Astrocyte (in vitro differentiated cells and primary cell): ENCODE data around the gene KCNJ4. TPM values are rescaled to one million over a fixed set of nuclear protein-coding genes. Genes with fewer than 3 reads are reported as not detected.

Experiments
- DNase-seq: peaks from one replicate; pipeline ENCODE4 v3.0.0-alpha.2; 2010; ENCODE audit warnings: low read depth
- FAIRE-seq: peaks from 2 replicates; lab custom pipeline; 2011; peaks lifted over from hg19 to GRCh38; lab: Jason Lieb, UNC
- H2AFZ ChIP-seq: 2 replicates; pipeline ENCODE4 v1.6.0; 2012; ENCODE audit warnings: low read depth, low read length, inconsistent platforms
- H3K27ac ChIP-seq: 2 replicates; pipeline ENCODE4 v1.5.1; 2011; ENCODE audit warnings: low read depth, low read length, inconsistent platforms
- H3K27me3 ChIP-seq: 2 replicates; pipeline ENCODE4 v1.6.0; 2011; ENCODE audit warnings: low read length, inconsistent platforms; ENCODE audit not compliant: insufficient read depth
- H3K36me3 ChIP-seq: 2 replicates; pipeline ENCODE4 v1.5.1; 2011; ENCODE audit warnings: low read length, inconsistent platforms; ENCODE audit not compliant: insufficient read depth
- H3K4me1 ChIP-seq: 2 replicates; pipeline ENCODE4 v1.5.1; 2011; ENCODE audit warnings: low read length, inconsistent platforms; ENCODE audit not compliant: insufficient read depth
- H3K4me2 ChIP-seq: 2 replicates; pipeline ENCODE4 v1.6.0; 2012; ENCODE audit warnings: low read length, inconsistent platforms
- H3K4me3 ChIP-seq: 2 replicates; pipeline ENCODE4 v1.5.1; 2011; ENCODE audit warnings: low read depth, mild to moderate bottlenecking, low read length, inconsistent platforms; ENCODE audit not compliant: insufficient read depth
- H3K79me2 ChIP-seq: 2 replicates; pipeline ENCODE4 v1.6.0; 2012; ENCODE audit warnings: mild to moderate bottlenecking, low read length, inconsistent platforms; ENCODE audit not compliant: insufficient read depth
- H3K9ac ChIP-seq: 2 replicates; pipeline ENCODE4 v1.6.0; 2012; ENCODE audit warnings: mild to moderate bottlenecking, low read length, inconsistent platforms
- H3K9me3 ChIP-seq: 2 replicates; pipeline ENCODE4 v1.5.1; 2012; ENCODE audit warnings: low read depth, mild to moderate bottlenecking, low read length, inconsistent platforms; ENCODE audit not compliant: insufficient read depth
- H4K20me1 ChIP-seq: 2 replicates; pipeline ENCODE4 v1.6.0; 2012; ENCODE audit warnings: low read length, inconsistent platforms; ENCODE audit not compliant: insufficient read depth
- H3K27ac Mint-ChIP-seq: one replicate; pipeline ENCODE4 v1.8.0; 2021; ENCODE audit warnings: mild to moderate bottlenecking, mixed read lengths; ENCODE audit not compliant: unreplicated experiment
- H3K27me3 Mint-ChIP-seq: one replicate; pipeline ENCODE4 v1.8.0; 2021; ENCODE audit warnings: low read depth, mixed read lengths; ENCODE audit not compliant: unreplicated experiment
- H3K36me3 Mint-ChIP-seq: one replicate; pipeline ENCODE4 v1.8.0; 2021; ENCODE audit warnings: low read depth, mixed read lengths; ENCODE audit not compliant: unreplicated experiment
- H3K4me1 Mint-ChIP-seq: one replicate; pipeline ENCODE4 v1.8.0; 2021; ENCODE audit warnings: low read depth, mixed read lengths; ENCODE audit not compliant: unreplicated experiment
- H3K4me3 Mint-ChIP-seq: one replicate; pipeline ENCODE4 v1.8.0; 2021; ENCODE audit warnings: mild to moderate bottlenecking, moderate library complexity, mixed read lengths; ENCODE audit not compliant: unreplicated experiment
- H3K9me3 Mint-ChIP-seq: one replicate; pipeline ENCODE4 v1.8.0; 2021; ENCODE audit warnings: mild to moderate bottlenecking, mixed read lengths; ENCODE audit not compliant: unreplicated experiment
- CTCF ChIP-seq: IDR thresholded peaks from 2 replicates; pipeline ENCODE4 v1.5.1; 2011; ENCODE audit warnings: low read depth, mild to moderate bottlenecking, inconsistent platforms, low read length, moderate library complexity; ENCODE audit not compliant: insufficient read depth
- EZH2 ChIP-seq: IDR thresholded peaks from 2 replicates; pipeline ENCODE4 v1.6.1; 2012; ENCODE audit warnings: mild to moderate bottlenecking, low read length, inconsistent platforms; ENCODE audit not compliant: insufficient read depth
- total RNA-seq: library from RNA; stranded (reverse); gene quantifications from 2 replicates; pipeline ENCODE4 v1.2.1, GENCODE V29; 2021

Gene KCNJ4
- total RNA-seq, 1 donor from 2014 or later: 0.30 TPM

GRCh38 chr22:38441620-38442287 lies 13.2 kb downstream of the KCNJ4 start:
- no peak overlapping the region for H3K27ac ChIP-seq
- Mint-ChIP-seq H3K36me3 (peaks cover 1% of the 10 kb centered on the region), H3K27ac (no peak overlapping the region)

DNA sequence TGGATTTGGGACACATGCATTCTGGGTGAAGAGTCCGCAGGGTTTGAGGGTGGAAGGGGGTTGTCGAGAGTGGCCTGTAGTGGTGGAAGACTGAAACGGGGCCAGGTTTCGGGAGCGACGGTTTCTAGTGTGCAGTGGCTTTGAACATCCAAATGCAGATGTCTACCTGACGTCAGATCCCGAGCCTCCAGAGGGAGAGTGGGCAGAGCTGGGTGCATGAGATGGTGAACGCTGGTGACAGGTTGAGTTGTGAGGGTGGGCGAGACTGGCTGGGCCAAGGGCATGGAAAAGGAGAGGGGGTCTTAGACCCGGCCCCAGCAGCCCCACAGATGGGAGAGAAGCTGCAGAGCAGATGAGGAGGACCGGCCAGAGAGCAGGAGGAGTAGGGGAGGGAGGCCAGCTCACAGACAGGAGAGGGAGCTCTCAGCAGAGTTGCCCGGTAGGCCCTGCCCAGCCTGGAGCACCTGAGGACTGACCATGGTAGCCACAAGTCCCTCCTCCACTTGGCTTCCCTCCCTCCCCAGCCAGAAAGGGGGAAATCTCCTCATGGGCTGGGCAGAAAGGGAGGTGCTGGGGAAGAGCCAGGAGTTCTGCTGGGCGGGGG lies 14.2 kb downstream of the KCNJ4 start:
- no peak overlapping the region for H3K27ac ChIP-seq
- FAIRE-seq: no peak
- no peaks in the 10 kb centered on the region for H3K4me1 ChIP-seq
- no peak for DNase-seq
- H3K4me2 ChIP-seq: no peak overlapping the region
- peaks cover 5% of the 10 kb centered on the region for H3K27me3 ChIP-seq
- Mint-ChIP-seq H3K9me3 (peaks cover 1% of the 10 kb centered on the region), H3K36me3 (peaks cover 1% of the 10 kb centered on the region), H3K4me3 (no peak overlapping the region), H3K4me1 (no peaks in the 10 kb centered on the region), H3K27me3 (peaks cover 43% of the 10 kb centered on the region), H3K27ac (no peak overlapping the region)
- no peaks in the 10 kb centered on the region for H3K9me3 ChIP-seq
- TF ChIP-seq EZH2: no peak
- no peak for TF ChIP-seq CTCF
- H2AFZ ChIP-seq: no peak overlapping the region
- no peaks in the 10 kb centered on the region for H3K36me3 ChIP-seq
- H3K4me3 ChIP-seq: no peak overlapping the region
- no peaks in the 10 kb centered on the region for H3K79me2 ChIP-seq
- no peaks in the 10 kb centered on the region for H4K20me1 ChIP-seq
- H3K9ac ChIP-seq: no peak overlapping the region

More at GRCh38 chr22:38441620-38442287, 13.2 kb downstream of the KCNJ4 start:
- Histone ChIP-seq H3K4me3 (no peak overlapping the region), H3K9ac (no peak overlapping the region), H3K9me3 (no peaks in the 10 kb centered on the region), H2AFZ (no peak overlapping the region), H3K27me3 (peaks cover 7% of the 10 kb centered on the region), H3K36me3 (no peaks in the 10 kb centered on the region), H3K79me2 (no peaks in the 10 kb centered on the region), H3K4me1 (no peaks in the 10 kb centered on the region), H3K4me2 (no peak overlapping the region), H4K20me1 (no peaks in the 10 kb centered on the region)
- DNase-seq (no peak), FAIRE-seq (no peak)
- H3K27me3 Mint-ChIP-seq: peaks cover 44% of the 10 kb centered on the region
- H3K4me3 Mint-ChIP-seq: no peak overlapping the region
- H3K4me1 Mint-ChIP-seq: no peaks in the 10 kb centered on the region
- H3K9me3 Mint-ChIP-seq: peaks cover 1% of the 10 kb centered on the region
- TF ChIP-seq CTCF: no peak
- no peak for TF ChIP-seq EZH2

GRCh38 chr22:38437416-38437815 lies 17.6 kb downstream of the KCNJ4 start:
- Histone ChIP-seq H3K4me3 (no peak overlapping the region), H4K20me1 (no peaks in the 10 kb centered on the region), H3K79me2 (no peaks in the 10 kb centered on the region), H3K4me1 (peaks cover under 1% of the 10 kb centered on the region), H2AFZ (no peak overlapping the region), H3K9me3 (no peaks in the 10 kb centered on the region), H3K27ac (no peak overlapping the region), H3K36me3 (no peaks in the 10 kb centered on the region), H3K4me2 (no peak overlapping the region), H3K27me3 (peaks cover 3% of the 10 kb centered on the region), H3K9ac (no peak overlapping the region)
- TF ChIP-seq CTCF (no peak), EZH2 (no peak)
- peaks cover 1% of the 10 kb centered on the region for H3K9me3 Mint-ChIP-seq
- H3K4me1 Mint-ChIP-seq: peaks cover 1% of the 10 kb centered on the region
- H3K36me3 Mint-ChIP-seq: peaks cover under 1% of the 10 kb centered on the region
- no peak overlapping the region for H3K4me3 Mint-ChIP-seq
- peaks cover 34% of the 10 kb centered on the region for H3K27me3 Mint-ChIP-seq
- FAIRE-seq (no peak), DNase-seq (no peak)
- no peak overlapping the region for H3K27ac Mint-ChIP-seq
